ENCODE measurements around the gene ATP5IF1.
A peak's percentile ranks its signal among the peaks of the same experiment; 100 is the strongest.

ATP5IF1 gene

DNA sequence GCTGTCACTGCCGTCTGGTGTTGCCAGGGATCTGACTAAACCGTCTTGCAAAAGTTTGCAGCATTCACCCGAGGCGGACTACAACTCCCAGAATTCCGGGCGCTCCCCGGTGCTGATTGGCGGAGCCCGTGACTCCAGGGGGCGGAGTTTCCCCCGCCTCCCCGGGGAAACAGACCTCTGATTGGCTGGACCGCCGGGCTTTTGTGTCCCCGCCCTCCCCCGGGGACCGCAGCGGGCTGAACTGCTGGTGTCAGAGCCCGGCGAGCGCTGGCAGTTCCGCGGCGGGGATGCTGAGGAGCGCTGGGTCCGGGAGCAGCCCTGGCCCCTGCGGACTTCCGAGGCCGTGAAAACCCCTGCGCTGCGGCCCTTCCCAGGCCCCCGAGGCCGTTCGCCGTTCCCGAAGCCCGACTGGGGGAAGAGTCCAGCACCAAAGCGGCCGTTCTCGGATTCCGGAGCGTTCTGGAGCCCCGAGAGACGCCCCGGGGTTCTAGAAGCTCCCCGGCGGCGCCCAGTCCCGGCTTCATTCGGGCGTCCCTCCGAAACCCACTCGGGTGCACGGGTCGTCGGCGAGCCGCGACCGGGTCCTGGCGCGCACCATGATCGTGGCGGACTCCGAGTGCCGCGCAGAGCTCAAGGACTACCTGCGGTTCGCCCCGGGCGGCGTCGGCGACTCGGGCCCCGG lies 23.5 kb downstream of the ATP5IF1 start, which contains the start of gene SESN2:
TSS of gene SESN2 (plus strand) at position 267 of the 682 bp plus-strand sequence. CDS start at position 597, 330 bp downstream.
- Histone ChIP-seq H3K4me3 (ENCODE audit: insufficient read length, low read depth) (peak within 1 kb of the TSS; percentile 88), H3K9ac (ENCODE audit: insufficient read length, low read depth) (peak within 1 kb of the TSS; percentile 94), H3K36me3 (ENCODE audit: insufficient read depth, insufficient read length, low read length) (peaks cover 3% of the 10 kb centered on the region), H3K4me1 (ENCODE audit: insufficient read depth, insufficient read length) (peaks cover 12% of the 10 kb centered on the region), H3K9me3 (ENCODE audit: insufficient read depth, low read length) (no peaks in the 10 kb centered on the region), H3K27me3 (ENCODE audit: insufficient read depth, insufficient read length) (no peaks in the 10 kb centered on the region)
- DNase-seq (ENCODE audit: low read depth, low spot score), result peak; percentile 99
- TF ChIP-seq ZNF274 (IDR thresholded peaks at IDR 0.05; ENCODE audit: low read depth, low read length) (no peak), YY1 (IDR thresholded peaks at IDR 0.05; ENCODE audit: insufficient read depth, insufficient read length) (no peak), SUZ12 (IDR thresholded peaks at IDR 0.05; ENCODE audit: extremely low read depth, insufficient read depth, insufficient read length) (no peak)

DNA sequence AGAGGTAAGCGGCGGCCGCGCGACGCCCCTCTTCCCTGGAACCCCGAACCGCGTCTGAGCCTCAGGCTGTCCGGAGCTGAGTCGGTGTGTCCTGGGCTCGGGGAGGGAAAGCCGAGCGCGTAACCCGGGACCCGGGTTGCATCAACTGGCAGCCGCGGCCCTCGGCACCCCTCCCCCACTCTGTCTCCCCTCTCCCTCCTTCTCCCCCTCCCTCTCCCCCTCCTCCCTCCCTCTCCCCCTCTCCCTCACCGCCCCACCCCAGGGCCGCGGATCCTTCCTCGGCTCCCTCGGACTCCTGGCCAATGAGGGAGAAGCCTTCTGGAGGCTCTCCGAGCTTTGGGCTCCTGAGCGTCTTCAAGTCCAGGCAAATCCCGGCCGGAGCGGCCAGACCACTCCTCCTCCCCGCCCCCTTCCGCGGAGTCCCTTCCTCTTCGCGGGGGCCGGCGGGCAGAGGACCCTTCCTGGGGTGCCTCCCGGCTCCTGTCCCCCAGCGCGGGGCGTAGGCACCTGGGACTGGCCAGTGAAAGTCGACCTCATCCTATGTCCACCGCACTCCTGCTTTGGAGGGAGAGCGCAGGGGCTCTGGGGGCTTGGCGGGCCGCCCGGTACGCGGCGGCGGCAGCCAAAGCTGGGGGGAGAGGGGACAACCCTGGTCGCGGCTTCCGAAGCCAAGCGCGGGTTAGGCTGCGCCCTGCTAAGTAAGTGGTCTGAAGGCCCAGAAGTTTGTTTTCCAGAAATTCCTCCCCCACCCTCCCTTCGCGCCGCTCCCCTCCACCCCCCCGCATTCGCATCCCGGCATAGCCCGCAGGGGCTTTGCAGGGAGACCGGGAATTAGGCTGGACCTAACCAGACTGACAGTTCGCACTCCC lies 24.2 kb downstream of the ATP5IF1 start:
- H3K4me1 ChIP-seq (ENCODE audit: insufficient read depth, insufficient read length), result peaks cover 18% of the 10 kb centered on the region
- no peaks in the 10 kb centered on the region for H3K9me3 ChIP-seq (ENCODE audit: insufficient read depth, low read length)
- TF ChIP-seq SUZ12 (IDR thresholded peaks at IDR 0.05; ENCODE audit: extremely low read depth, insufficient read depth, insufficient read length) (no peak), ZNF274 (IDR thresholded peaks at IDR 0.05; ENCODE audit: low read depth, low read length) (no peak), YY1 (IDR thresholded peaks at IDR 0.05; ENCODE audit: insufficient read depth, insufficient read length) (no peak)
- peaks cover 3% of the 10 kb centered on the region for H3K36me3 ChIP-seq (ENCODE audit: insufficient read depth, insufficient read length, low read length)
- peak overlapping the region; percentile 88 for H3K4me3 ChIP-seq (ENCODE audit: insufficient read length, low read depth)
- peak overlapping the region; percentile 94 for H3K9ac ChIP-seq (ENCODE audit: insufficient read length, low read depth)
- peak; percentile 86 for DNase-seq (ENCODE audit: low read depth, low spot score)
- no peaks in the 10 kb centered on the region for H3K27me3 ChIP-seq (ENCODE audit: insufficient read depth, insufficient read length)

DNA sequence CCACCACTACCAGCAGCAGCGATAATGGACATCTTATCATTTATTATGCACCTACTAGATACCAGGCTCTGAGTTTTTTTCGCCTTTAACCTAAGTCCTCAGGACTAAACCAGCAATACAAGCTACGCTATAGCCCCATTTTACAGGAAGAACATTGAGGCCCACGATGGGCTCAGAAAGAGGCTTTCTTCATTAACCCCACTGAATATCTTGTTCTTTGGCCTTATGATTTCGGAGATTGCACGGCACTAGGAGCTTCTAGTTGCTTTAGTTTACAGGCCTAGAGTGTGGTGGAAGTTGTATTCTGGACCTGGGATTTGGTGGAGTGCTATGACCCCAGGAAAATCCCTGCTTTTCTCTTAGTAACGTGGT lies 24.9 kb downstream of the ATP5IF1 start:
- Histone ChIP-seq H3K9ac (ENCODE audit: insufficient read length, low read depth) (peak overlapping the region; percentile 47), H3K27me3 (ENCODE audit: insufficient read depth, insufficient read length) (no peaks in the 10 kb centered on the region), H3K4me3 (ENCODE audit: insufficient read length, low read depth) (peak overlapping the region; percentile 88), H3K4me1 (ENCODE audit: insufficient read depth, insufficient read length) (peaks cover 18% of the 10 kb centered on the region), H3K9me3 (ENCODE audit: insufficient read depth, low read length) (no peaks in the 10 kb centered on the region), H3K36me3 (ENCODE audit: insufficient read depth, insufficient read length, low read length) (peaks cover 3% of the 10 kb centered on the region)
- TF ChIP-seq ZNF274 (IDR thresholded peaks at IDR 0.05; ENCODE audit: low read depth, low read length) (no peak), YY1 (IDR thresholded peaks at IDR 0.05; ENCODE audit: insufficient read depth, insufficient read length) (no peak), SUZ12 (IDR thresholded peaks at IDR 0.05; ENCODE audit: extremely low read depth, insufficient read depth, insufficient read length) (no peak)
- no peak for DNase-seq (ENCODE audit: low read depth, low spot score)

DNA sequence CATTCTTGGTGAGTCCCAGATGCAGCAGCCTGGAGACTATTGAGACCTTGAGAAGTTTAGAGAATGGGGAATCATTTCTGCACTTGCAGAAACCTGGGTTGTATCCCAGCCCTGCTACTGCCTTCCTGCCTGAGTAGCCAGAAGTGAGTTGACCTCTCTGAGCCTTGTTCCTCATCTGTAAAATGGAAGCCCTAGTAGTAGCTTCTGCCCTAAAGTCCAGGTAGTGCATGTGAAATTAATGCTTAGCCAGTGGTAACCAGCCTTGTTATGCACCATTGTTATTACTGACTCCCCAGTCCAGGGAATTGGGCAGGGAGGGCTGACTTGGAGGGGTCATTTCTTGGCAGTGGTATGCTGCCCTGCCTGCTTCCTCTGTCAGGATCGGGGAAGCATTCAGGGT lies 29.0 kb downstream of the ATP5IF1 start:
- H3K9ac ChIP-seq (ENCODE audit: insufficient read length, low read depth), result peak overlapping the region; percentile 29
- H3K27me3 ChIP-seq (ENCODE audit: insufficient read depth, insufficient read length), result no peaks in the 10 kb centered on the region
- H3K9me3 ChIP-seq (ENCODE audit: insufficient read depth, low read length), result no peaks in the 10 kb centered on the region
- peaks cover 16% of the 10 kb centered on the region for H3K36me3 ChIP-seq (ENCODE audit: insufficient read depth, insufficient read length, low read length)
- TF ChIP-seq YY1 (IDR thresholded peaks at IDR 0.05; ENCODE audit: insufficient read depth, insufficient read length) (no peak), ZNF274 (IDR thresholded peaks at IDR 0.05; ENCODE audit: low read depth, low read length) (no peak), SUZ12 (IDR thresholded peaks at IDR 0.05; ENCODE audit: extremely low read depth, insufficient read depth, insufficient read length) (no peak)
- no peak overlapping the region for H3K4me3 ChIP-seq (ENCODE audit: insufficient read length, low read depth)
- peaks cover 15% of the 10 kb centered on the region for H3K4me1 ChIP-seq (ENCODE audit: insufficient read depth, insufficient read length)
- no peak for DNase-seq (ENCODE audit: low read depth, low spot score)

DNA sequence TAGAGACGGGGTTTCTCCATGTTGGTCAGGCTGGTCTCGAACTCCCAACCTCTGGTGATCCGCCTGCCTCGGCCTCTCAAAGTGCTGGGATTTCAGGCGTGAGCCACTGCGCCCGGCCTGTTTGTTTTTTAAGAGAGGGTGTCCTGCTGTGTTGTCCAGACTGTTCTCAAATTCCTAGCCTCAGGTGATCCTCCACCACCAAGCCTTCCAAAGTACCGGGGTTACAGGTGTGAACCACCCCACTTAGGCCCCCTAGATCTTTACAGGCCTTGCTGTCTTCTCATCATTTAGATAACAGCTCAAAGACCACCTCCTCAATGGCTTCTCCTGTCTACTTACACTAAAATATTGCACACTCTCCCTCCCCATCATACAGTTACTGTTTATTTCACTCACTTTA lies 29.7 kb downstream of the ATP5IF1 start:
- no peaks in the 10 kb centered on the region for H3K27me3 ChIP-seq (ENCODE audit: insufficient read depth, insufficient read length)
- TF ChIP-seq ZNF274 (IDR thresholded peaks at IDR 0.05; ENCODE audit: low read depth, low read length) (no peak), YY1 (IDR thresholded peaks at IDR 0.05; ENCODE audit: insufficient read depth, insufficient read length) (no peak), SUZ12 (IDR thresholded peaks at IDR 0.05; ENCODE audit: extremely low read depth, insufficient read depth, insufficient read length) (no peak)
- no peak for DNase-seq (ENCODE audit: low read depth, low spot score)
- no peak overlapping the region for H3K9ac ChIP-seq (ENCODE audit: insufficient read length, low read depth)
- H3K4me1 ChIP-seq (ENCODE audit: insufficient read depth, insufficient read length), result peaks cover 15% of the 10 kb centered on the region
- no peaks in the 10 kb centered on the region for H3K9me3 ChIP-seq (ENCODE audit: insufficient read depth, low read length)
- H3K36me3 ChIP-seq (ENCODE audit: insufficient read depth, insufficient read length, low read length), result peaks cover 22% of the 10 kb centered on the region
- H3K4me3 ChIP-seq (ENCODE audit: insufficient read length, low read depth), result no peak overlapping the region

DNA sequence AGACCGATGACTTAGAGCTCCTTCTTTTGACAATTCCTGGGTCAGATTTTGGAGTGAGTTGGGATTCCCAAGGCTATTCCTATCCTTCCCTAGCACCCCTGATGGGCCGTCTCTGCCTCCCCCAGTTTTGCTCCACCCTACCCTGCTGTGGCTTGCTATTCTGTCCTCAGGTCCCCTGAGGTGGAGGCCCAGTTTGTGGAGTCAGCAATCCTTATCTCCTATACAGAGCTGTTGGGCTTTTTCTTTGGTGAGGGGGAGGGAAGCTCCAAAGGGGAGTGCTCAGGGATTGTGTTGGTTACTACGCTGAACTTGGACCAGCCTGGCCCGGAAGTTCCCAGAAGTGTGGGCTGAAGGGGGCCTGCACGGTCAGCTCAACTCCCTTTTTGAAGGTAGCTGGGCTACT lies 31.0 kb downstream of the ATP5IF1 start:
- peaks cover 34% of the 10 kb centered on the region for H3K36me3 ChIP-seq (ENCODE audit: insufficient read depth, insufficient read length, low read length)
- H3K4me1 ChIP-seq (ENCODE audit: insufficient read depth, insufficient read length), result peaks cover 13% of the 10 kb centered on the region
- H3K9ac ChIP-seq (ENCODE audit: insufficient read length, low read depth), result no peak overlapping the region
- H3K27me3 ChIP-seq (ENCODE audit: insufficient read depth, insufficient read length), result no peaks in the 10 kb centered on the region
- no peak overlapping the region for H3K4me3 ChIP-seq (ENCODE audit: insufficient read length, low read depth)
- no peak for DNase-seq (ENCODE audit: low read depth, low spot score)
- H3K9me3 ChIP-seq (ENCODE audit: insufficient read depth, low read length), result no peaks in the 10 kb centered on the region
- TF ChIP-seq SUZ12 (IDR thresholded peaks at IDR 0.05; ENCODE audit: extremely low read depth, insufficient read depth, insufficient read length), result no peak
- TF ChIP-seq YY1 (IDR thresholded peaks at IDR 0.05; ENCODE audit: insufficient read depth, insufficient read length), result no peak
- no peak for TF ChIP-seq ZNF274 (IDR thresholded peaks at IDR 0.05; ENCODE audit: low read depth, low read length)

DNA sequence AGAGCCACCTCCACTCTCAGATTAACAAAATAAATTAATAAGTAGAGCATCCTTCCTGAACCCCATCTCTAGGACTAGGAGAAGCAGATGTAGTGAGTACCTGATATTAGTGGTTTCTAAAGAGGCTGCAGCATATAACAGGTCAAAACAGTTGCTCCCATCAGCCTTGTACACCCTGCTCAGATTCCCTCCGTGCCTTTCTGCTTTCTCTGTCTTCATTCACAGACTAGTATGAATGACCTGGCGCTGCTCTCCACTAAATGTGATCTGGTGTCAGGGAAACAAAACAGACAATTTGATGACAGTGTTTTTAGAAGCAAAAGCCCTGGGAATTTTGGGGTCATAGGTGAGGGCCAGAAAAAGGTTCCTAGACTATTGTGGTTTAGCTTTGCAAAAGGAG lies 31.7 kb downstream of the ATP5IF1 start:
- H3K27me3 ChIP-seq (ENCODE audit: insufficient read depth, insufficient read length), result no peaks in the 10 kb centered on the region
- DNase-seq (ENCODE audit: low read depth, low spot score), result no peak
- peaks cover 38% of the 10 kb centered on the region for H3K36me3 ChIP-seq (ENCODE audit: insufficient read depth, insufficient read length, low read length)
- no peak overlapping the region for H3K4me3 ChIP-seq (ENCODE audit: insufficient read length, low read depth)
- no peaks in the 10 kb centered on the region for H3K9me3 ChIP-seq (ENCODE audit: insufficient read depth, low read length)
- no peak for TF ChIP-seq YY1 (IDR thresholded peaks at IDR 0.05; ENCODE audit: insufficient read depth, insufficient read length)
- no peak for TF ChIP-seq SUZ12 (IDR thresholded peaks at IDR 0.05; ENCODE audit: extremely low read depth, insufficient read depth, insufficient read length)
- no peak for TF ChIP-seq ZNF274 (IDR thresholded peaks at IDR 0.05; ENCODE audit: low read depth, low read length)
- peaks cover 13% of the 10 kb centered on the region for H3K4me1 ChIP-seq (ENCODE audit: insufficient read depth, insufficient read length)
- no peak overlapping the region for H3K9ac ChIP-seq (ENCODE audit: insufficient read length, low read depth)
